B cell (primary cell): ENCODE data around the gene PGAM5.

Source experiments
- CTCF ChIP-seq: fragments of 200-600 bp; IDR thresholded peaks from one replicate; pipeline ENCODE4 v1.8.0; 2022; ENCODE audit warnings: antibody characterized with exemption, mild to moderate bottlenecking
- EZH2 ChIP-seq: IDR thresholded peaks from 2 replicates; pipeline ENCODE4 v1.6.1; 2012; ENCODE audit warnings: borderline replicate concordance, low read depth, mild to moderate bottlenecking, moderate library complexity, low read length; ENCODE audit not compliant: insufficient read depth, poor library complexity, severe bottlenecking

GRCh38 chr12:132673288-132674179 lies 37.1 kb upstream of the PGAM5 start:
- TF ChIP-seq CTCF = no peak
- TF ChIP-seq EZH2 = no peak
